Lower leg skin (tissue), 4 donors: Measurements from ENCODE around the gene PTPN3. TPM values are rescaled to one million over a fixed set of nuclear protein-coding genes. Genes with fewer than 3 reads are reported as not detected.

Source experiments
- DNase-seq, 2 donors: peaks; one replicate each; pipeline ENCODE4 v3.0.0-alpha.2; 2019; ENCODE audit warnings: low spot score in 2 of 2
- H3K4me3 ChIP-seq: fragments of 200-600 bp; sonication (generic); 2 replicates; pipeline ENCODE4 v1.5.1; 2017; ENCODE audit warnings: mild to moderate bottlenecking, low read depth; ENCODE audit not compliant: poor library complexity, severe bottlenecking
- CTCF ChIP-seq, 3 donors: fragments of 450-650 bp; IDR thresholded peaks; one replicate each; pipeline ENCODE4 v1.5.1; 2016; ENCODE audit warnings: antibody characterized with exemption in 3 of 3, mild to moderate bottlenecking in 3 of 3, moderate library complexity in 2 of 3
- POLR2A ChIP-seq, 2 donors: fragments of 450-650 bp; IDR thresholded peaks; one replicate each; pipeline ENCODE4 v1.6.1; 2016 to 2017; ENCODE audit warnings: antibody characterized with exemption in 2 of 2, mild to moderate bottlenecking in 1 of 2, moderate library complexity in 1 of 2
- WGBS, 2 donors: methylation state at CpG; one replicate each; pipeline ENCODE4 v1.1.5; 2018; 5-methylcytosine and 5-hydroxymethylcytosine counted together
- intact Hi-C: fragments of 100-400 bp; cut with DNase I; formaldehyde crosslinking; loops from one replicate; pipeline ENCODE4 v1.15.0; 2023; ENCODE audit warnings: low total_unique reads
- total RNA-seq, 4 donors: library from RNA; depleted of rRNA; stranded (reverse); fragments of >200 nt; gene quantifications; one replicate each; pipeline ENCODE4 v1.1.0, GENCODE V29; 2016

PTPN3 gene
- total RNA-seq, 4 donors from 2014 or later: 36.4 to 44.5 (median 40.7) TPM

- 82 to 92% methylated on average over 3 of the region's 3 CpGs for WGBS, 2 donors
- no peak for DNase-seq
- TF ChIP-seq CTCF (IDR thresholded peaks at IDR 0.05) (no peak), POLR2A (IDR thresholded peaks at IDR 0.05) (no peak)
- intact Hi-C loops: loop anchor here (5.0 kb wide), 1 partner anchor 77 kb away; no protein-coding TSS in a partner anchor
- H3K4me3 ChIP-seq: no peak overlapping the region
These were observed 53.3 kb downstream of the PTPN3 start for GRCh38 chr9:109444771-109445320.

GRCh38 chr9:109442716-109443115 lies 55.4 kb downstream of the PTPN3 start:
- TF ChIP-seq POLR2A (IDR thresholded peaks at IDR 0.05) (no peak), CTCF (IDR thresholded peaks at IDR 0.05) (no peak)
- no peak for DNase-seq
- 55 to 58% methylated on average over 2 of the region's 2 CpGs for WGBS, 2 donors
- no peak overlapping the region for H3K4me3 ChIP-seq
- intact Hi-C loops: loop anchor here (5.0 kb wide), 1 partner anchor 80 kb away; no protein-coding TSS in a partner anchor

GRCh38 chr9:109441296-109441695 lies 56.8 kb downstream of the PTPN3 start:
- no peak for DNase-seq
- WGBS, 2 donors: 45 to 48% methylated on average over 3 of the region's 3 CpGs
- intact Hi-C loops: loop anchor here (5.0 kb wide), 1 partner anchor 81 kb away; no protein-coding TSS in a partner anchor

GRCh38 chr9:109440797-109441287 lies 57.3 kb downstream of the PTPN3 start:
- DNase-seq: peak in 1 of 2 donors; percentile 77
- TF ChIP-seq CTCF (IDR thresholded peaks at IDR 0.05): peak in 1 of 3 donors; percentile 64
- TF ChIP-seq POLR2A (IDR thresholded peaks at IDR 0.05): no peak
- intact Hi-C loops: loop anchor here (5.0 kb wide), 1 partner anchor 81 kb away; no protein-coding TSS in a partner anchor
- H3K4me3 ChIP-seq: no peak overlapping the region
- WGBS, 2 donors: 0 to 2% methylated on average over 4 of the region's 4 CpGs

More at GRCh38 chr9:109441296-109441695, 56.8 kb downstream of the PTPN3 start:
- H3K4me3 ChIP-seq: no peak overlapping the region
- TF ChIP-seq CTCF (IDR thresholded peaks at IDR 0.05): no peak
- TF ChIP-seq POLR2A (IDR thresholded peaks at IDR 0.05): no peak

GRCh38 chr9:109440117-109440515 lies 58.0 kb downstream of the PTPN3 start:
- TF ChIP-seq CTCF (IDR thresholded peaks at IDR 0.05): no peak
- TF ChIP-seq POLR2A (IDR thresholded peaks at IDR 0.05): no peak
- DNase-seq: no peak
- H3K4me3 ChIP-seq: no peak overlapping the region
- WGBS, 2 donors: 61 to 73% methylated on average over 3 of the region's 3 CpGs
- intact Hi-C loops: loop anchor here (5.0 kb wide), 1 partner anchor 82 kb away; no protein-coding TSS in a partner anchor
